Stimulated activated CD4-positive, alpha-beta T cell treated with anti-CD3 and anti-CD28 coated beads, TNF-alpha, amount 100 ng/mL, for 24 hours (primary cell): ENCODE measurements around the gene FAM72A.
A peak's percentile ranks its signal among the peaks of the same experiment; 100 is the strongest.
"Not testable (repeated sequence)": the region's sequence is repeated elsewhere in the genome, so short reads cannot be mapped to it uniquely, and the experiment has no call there.

Source experiments
- DNase-seq, 3 experiments: peaks; one replicate each; pipeline ENCODE4 v3.0.0-alpha.2; 2020; ENCODE audit warnings: low read depth in 3 of 3

FAM72A gene

GRCh38 chr1:206202789-206203363 lies at the start of gene FAM72A:
TSS of gene FAM72A (minus strand) at chr1:206202839. CDS start at chr1:206202025, 814 bp downstream.
- DNase-seq, result peak; percentile 87 to 95 (median 94)

GRCh38 chr1:206250953-206251681 lies 48.5 kb upstream of the FAM72A start:
- not testable (repeated sequence) for DNase-seq

GRCh38 chr1:206246129-206246886 lies 43.7 kb upstream of the FAM72A start:
- not testable (repeated sequence) for DNase-seq

GRCh38 chr1:206245479-206245878 lies 42.8 kb upstream of the FAM72A start:
- DNase-seq, result not testable (repeated sequence)

GRCh38 chr1:206243335-206243734 lies 40.7 kb upstream of the FAM72A start:
- not testable (repeated sequence) for DNase-seq

GRCh38 chr1:206240288-206240687 lies 37.6 kb upstream of the FAM72A start:
- not testable (repeated sequence) for DNase-seq

GRCh38 chr1:206235190-206235589 lies 32.6 kb upstream of the FAM72A start:
- not testable (repeated sequence) for DNase-seq

GRCh38 chr1:206234189-206234916 lies 31.7 kb upstream of the FAM72A start:
- not testable (repeated sequence) for DNase-seq

GRCh38 chr1:206232970-206233645 lies 30.5 kb upstream of the FAM72A start:
- DNase-seq, result not testable (repeated sequence)

- not testable (repeated sequence) for DNase-seq
Measured at GRCh38 chr1:206231989-206232388, 29.4 kb upstream of the FAM72A start.

- DNase-seq, result not testable (repeated sequence)
Measured at GRCh38 chr1:206229286-206229685, 26.6 kb upstream of the FAM72A start.

- DNase-seq, result not testable (repeated sequence)
Measured at GRCh38 chr1:206226886-206227285, 24.2 kb upstream of the FAM72A start.

- not testable (repeated sequence) for DNase-seq
Measured at GRCh38 chr1:206225386-206225785, 22.7 kb upstream of the FAM72A start.

GRCh38 chr1:206224190-206224776 lies 21.6 kb upstream of the FAM72A start:
- not testable (repeated sequence) for DNase-seq

- not testable (repeated sequence) for DNase-seq
Measured at GRCh38 chr1:206221585-206221984, 18.9 kb upstream of the FAM72A start.

- DNase-seq, result not testable (repeated sequence)
Measured at GRCh38 chr1:206220332-206221000, 17.8 kb upstream of the FAM72A start.

GRCh38 chr1:206219514-206220331 lies 17.1 kb upstream of the FAM72A start:
- not testable (repeated sequence) for DNase-seq

- DNase-seq, result not testable (repeated sequence)
Measured at GRCh38 chr1:206218765-206219164, 16.1 kb upstream of the FAM72A start.

GRCh38 chr1:206218285-206218684 lies 15.6 kb upstream of the FAM72A start:
- not testable (repeated sequence) for DNase-seq
